Right hindlimb (tissue), 1 donor: Measurements from ENCODE around the gene MAMLD1.

Experiments
- DNase-seq: peaks from one replicate; pipeline ENCODE4 v3.0.0-alpha.2; 2018

The MAMLD1 gene

GRCh38 chrX:150355913-150356312 lies 7.2 kb upstream of the MAMLD1 start:
- DNase-seq: no peak

GRCh38 chrX:150357790-150358189 lies 5.3 kb upstream of the MAMLD1 start:
- DNase-seq: no peak

- no peak for DNase-seq
Measured at GRCh38 chrX:150358651-150359050, 4.5 kb upstream of the MAMLD1 start.

- DNase-seq: no peak
Measured at GRCh38 chrX:150360331-150360730, 2.8 kb upstream of the MAMLD1 start.

GRCh38 chrX:150361070-150361776 lies 1.9 kb upstream of the MAMLD1 start:
- DNase-seq: no peak

- DNase-seq: peak; percentile 21
Measured at GRCh38 chrX:150361777-150362351, 1.3 kb upstream of the MAMLD1 start.

- DNase-seq: peak; percentile 58
Measured at GRCh38 chrX:150363561-150364346, 637 bp downstream of the MAMLD1 start.

GRCh38 chrX:150364347-150365050 lies 1.4 kb downstream of the MAMLD1 start:
- DNase-seq: peak; percentile 22

GRCh38 chrX:150365051-150365989 lies 2.2 kb downstream of the MAMLD1 start:
- peak; percentile 79 for DNase-seq

- peak; percentile 65 for DNase-seq
Measured at GRCh38 chrX:150365990-150366911, 3.1 kb downstream of the MAMLD1 start.

- peak; percentile 21 for DNase-seq
Measured at GRCh38 chrX:150366951-150367545, 3.9 kb downstream of the MAMLD1 start.

- DNase-seq: no peak
Measured at GRCh38 chrX:150370589-150371312, 7.6 kb downstream of the MAMLD1 start.

- no peak for DNase-seq
Measured at GRCh38 chrX:150371877-150372276, 8.8 kb downstream of the MAMLD1 start.

GRCh38 chrX:150372280-150372679 lies 9.2 kb downstream of the MAMLD1 start:
- DNase-seq: no peak

GRCh38 chrX:150372756-150373155 lies 9.6 kb downstream of the MAMLD1 start:
- no peak for DNase-seq

GRCh38 chrX:150375243-150375770 lies 12.2 kb downstream of the MAMLD1 start:
- DNase-seq: no peak

- DNase-seq: no peak
Measured at GRCh38 chrX:150377005-150377404, 13.9 kb downstream of the MAMLD1 start.

GRCh38 chrX:150405006-150405405 lies 41.9 kb downstream of the MAMLD1 start:
- no peak for DNase-seq

GRCh38 chrX:150405576-150405975 lies 42.5 kb downstream of the MAMLD1 start:
- DNase-seq: no peak

- DNase-seq: no peak
Measured at GRCh38 chrX:150406596-150406995, 43.5 kb downstream of the MAMLD1 start.
